GM12878 (cell line): Measurements from ENCODE around the gene MALRD1. TPM values are rescaled to one million over a fixed set of nuclear protein-coding genes. Genes with fewer than 3 reads are reported as not detected.

Source experiments
- ATAC-seq: fragments of 200-7000 bp; cut with Tn5 transposase; 3 replicates; pipeline ENCODE4 v1.9.1; 2020; ENCODE audit warnings: mild to moderate bottlenecking, moderate library complexity
- BruUV-seq: library from RNA; stranded (reverse); fragments of 400-500 nt; replicated peaks from 2 replicates; lab custom pipeline; 2021; lab: Mats Ljungman, UMichigan
- CTCF ChIA-PET: fragments of 300-600 bp; sonication (Branson Sonifier 250); formaldehyde crosslinking; extraction: SDS; loops from one replicate; lab custom pipeline; 2021; ENCODE audit warnings: inconsistent platforms; lab: Yijun Ruan, JAX
- POLR2A ChIA-PET: fragments of 350-600 bp; formaldehyde crosslinking; extraction: SDS; loops from one replicate; lab custom pipeline; 2021; ENCODE audit warnings: inconsistent platforms; lab: Charles Lee
- RAD21 ChIA-PET: fragments of 300-600 bp; sonication (Branson Sonifier 250); formaldehyde crosslinking; loops from one replicate; lab custom pipeline; 2023; ENCODE audit warnings: antibody characterized with exemption; ENCODE audit not compliant: unreplicated experiment; lab: Charles Lee
- SMC1A ChIA-PET: fragments of 300-600 bp; sonication (Branson Sonifier 250); formaldehyde crosslinking; loops from one replicate; lab custom pipeline; 2023; ENCODE audit not compliant: unreplicated experiment, uncharacterized antibody; lab: Charles Lee
- DNase-seq: peaks from one replicate; pipeline ENCODE4 v3.0.0-alpha.2; 2011; ENCODE audit warnings: low read depth, low spot score
- FAIRE-seq: peaks from 3 replicates; lab custom pipeline; 2011; peaks lifted over from hg19 to GRCh38; lab: Jason Lieb, UNC
- H2AFZ ChIP-seq: 2 replicates; pipeline ENCODE4 v1.6.0; 2011; ENCODE audit warnings: low read depth, low read length, control low read depth; ENCODE audit not compliant: control insufficient read depth
- H3K27ac ChIP-seq: 2 replicates; pipeline ENCODE4 v1.5.1; 2011; ENCODE audit warnings: control low read depth; ENCODE audit not compliant: control insufficient read depth, insufficient read depth
- H3K27me3 ChIP-seq, 2 experiments: replicated peaks in 1 of 2; 2 replicates each; pipeline versions ENCODE4 v1.6.0 to v1.6.1; 2011; ENCODE audit warnings: low read length in 1 of 2; ENCODE audit not compliant: control insufficient read depth in 2 of 2, insufficient read depth in 2 of 2
- H3K36me3 ChIP-seq, 2 experiments: 2 replicates each; pipeline ENCODE4 v1.5.1; 2011; ENCODE audit warnings: low read length in 1 of 2; ENCODE audit not compliant: control insufficient read depth in 2 of 2, insufficient read depth in 2 of 2
- H3K4me1 ChIP-seq: 2 replicates; pipeline ENCODE4 v1.6.1; 2011; ENCODE audit warnings: mild to moderate bottlenecking, low read length, moderate library complexity, mixed read lengths; ENCODE audit not compliant: control insufficient read depth, insufficient read depth
- H3K4me2 ChIP-seq: 2 replicates; pipeline ENCODE4 v1.6.0; 2011; ENCODE audit warnings: control low read depth; ENCODE audit not compliant: control insufficient read depth, insufficient read depth
- H3K4me3 ChIP-seq: fragments of 200-600 bp; sonication (generic); 2 replicates; pipeline ENCODE4 v1.5.1; 2016
- H3K79me2 ChIP-seq: 2 replicates; pipeline ENCODE4 v1.6.0; 2011; ENCODE audit warnings: low read length; ENCODE audit not compliant: control insufficient read depth, insufficient read depth
- H3K9ac ChIP-seq: 2 replicates; pipeline ENCODE4 v1.8.0; 2011; ENCODE audit warnings: low read length, control low read depth, mixed read lengths; ENCODE audit not compliant: control insufficient read depth, insufficient read depth
- H3K9me3 ChIP-seq: replicated peaks from 3 replicates; pipeline ENCODE4 v1.5.1; 2011; ENCODE audit warnings: mild to moderate bottlenecking, low read length; ENCODE audit not compliant: control insufficient read depth, insufficient read depth
- H4K20me1 ChIP-seq: 2 replicates; pipeline ENCODE4 v1.6.0; 2011; ENCODE audit not compliant: control insufficient read depth, insufficient read depth
- EED ChIP-seq: sonication (generic); IDR thresholded peaks from 2 replicates; pipeline ENCODE4 v1.6.1; 2016; ENCODE audit warnings: antibody characterized with exemption, low read depth
- FOXM1 ChIP-seq: IDR thresholded peaks from 2 replicates; pipeline ENCODE4 v1.6.1; 2012; ENCODE audit warnings: low read depth, mild to moderate bottlenecking, inconsistent platforms, low read length, moderate library complexity
- HCFC1 ChIP-seq: fragments of 150-350 bp; IDR thresholded peaks from 2 replicates; pipeline ENCODE4 v1.6.1; 2014; ENCODE audit warnings: low read length
- IRF5 ChIP-seq: fragments of 450-650 bp; IDR thresholded peaks from 2 replicates; pipeline ENCODE4 v1.6.1; 2017; ENCODE audit warnings: borderline replicate concordance
- NBN ChIP-seq: fragments of 450-650 bp; IDR thresholded peaks from 2 replicates; pipeline ENCODE4 v1.6.1; 2016
- NFIC ChIP-seq: IDR thresholded peaks from 2 replicates; pipeline ENCODE4 v1.6.1; 2012; ENCODE audit warnings: low read depth, mild to moderate bottlenecking, inconsistent platforms, low read length, moderate library complexity
- NR2C2 ChIP-seq: IDR thresholded peaks from 2 replicates; pipeline ENCODE4 v1.6.1; 2011; ENCODE audit warnings: borderline replicate concordance, low read depth; ENCODE audit not compliant: control insufficient read depth, insufficient read length
- PML ChIP-seq: IDR thresholded peaks from 2 replicates; pipeline ENCODE4 v1.6.1; 2012; ENCODE audit warnings: low read length, inconsistent platforms
- SIX5 ChIP-seq: IDR thresholded peaks from 2 replicates; pipeline ENCODE4 v1.6.1; 2011; ENCODE audit warnings: mild to moderate bottlenecking, low read depth, low read length, moderate library complexity; ENCODE audit not compliant: severe bottlenecking
- SMC3 ChIP-seq: IDR thresholded peaks from 2 replicates; pipeline ENCODE4 v1.6.1; 2011; ENCODE audit warnings: low read length, improper control_type of control experiment, borderline replicate concordance
- USF2 ChIP-seq: IDR thresholded peaks from 2 replicates; pipeline ENCODE4 v1.6.1; 2011; ENCODE audit warnings: low read depth, low read length, improper control_type of control experiment, borderline replicate concordance
- WGBS: methylation state at CpG from one replicate; pipeline ENCODE4 v1.1.6; 2016; ENCODE audit warnings: low lambda C conversion rate; ENCODE audit not compliant: insufficient replicate concordance, insufficient coverage; ENCODE audit errors: missing lambda C conversion rate; 5-methylcytosine and 5-hydroxymethylcytosine counted together
- in situ Hi-C: fragments of 300-500 bp; cut with MboI; formaldehyde crosslinking; loops from 9 replicates; pipeline ENCODE4 v1.14.3; 2018; ENCODE audit warnings: mixed read lengths
- intact Hi-C: fragments of 100-400 bp; cut with micrococcal nuclease; formaldehyde crosslinking; loops from one replicate; pipeline ENCODE4 v1.14.2; 2022; ENCODE audit not compliant: unreplicated experiment
- polyA plus RNA-seq, 11 experiments: library from polyadenylated mRNA; depleted of rRNA in 4 of 11; unstranded in 6 of 11; stranded (reverse) in 5 of 11; fragments of >200 nt; fragmentation: Nextera tagmentation in 4 of 11; fragmentation: Illumina TruSeq in 1 of 11; extraction: Ambion mirVana in 4 of 11; extraction: Trizol in 1 of 11; gene quantifications; 1 replicate in 1 of 11; 2 replicates in 10 of 11; pipeline versions ENCODE4 v1.2.1 to v1.2.3, GENCODE V29; 2011 to 2016; ENCODE audit warnings: inconsistent platforms in 2 of 11, missing spikeins in 2 of 11, low read depth in 1 of 11
- total RNA-seq, 4 experiments: library from RNA; depleted of rRNA in 3 of 4; stranded (reverse); fragments of >200 nt in 3 of 4; fragmentation: Illumina TruSeq in 1 of 4; extraction: Trizol in 1 of 4; gene quantifications; 2 replicates each; pipeline versions ENCODE4 v1.2.1 to v1.2.3, GENCODE V29; 2013 to 2021
- TF ChIP-seq, protein P1 (sequence below): fragments of 450-650 bp; IDR thresholded peaks from 2 replicates; pipeline ENCODE4 v1.6.1; 2018; ENCODE audit warnings: borderline replicate concordance, mild to moderate bottlenecking; ENCODE audit not compliant: partially characterized antibody
- TF ChIP-seq, protein P2 (sequence below): IDR thresholded peaks from 2 replicates; pipeline ENCODE4 v1.6.1; 2012; ENCODE audit warnings: improper control_type of control experiment, low read depth, low read length; ENCODE audit not compliant: insufficient replicate concordance

The MALRD1 gene
- total and polyA plus RNA-seq, 10 of the 15 experiments (the other 5 are each of a cell fraction or from before 2014, with no cell fraction given): 0.12 to 6.6 (median 0.26) TPM; not detected in 2

DNA sequence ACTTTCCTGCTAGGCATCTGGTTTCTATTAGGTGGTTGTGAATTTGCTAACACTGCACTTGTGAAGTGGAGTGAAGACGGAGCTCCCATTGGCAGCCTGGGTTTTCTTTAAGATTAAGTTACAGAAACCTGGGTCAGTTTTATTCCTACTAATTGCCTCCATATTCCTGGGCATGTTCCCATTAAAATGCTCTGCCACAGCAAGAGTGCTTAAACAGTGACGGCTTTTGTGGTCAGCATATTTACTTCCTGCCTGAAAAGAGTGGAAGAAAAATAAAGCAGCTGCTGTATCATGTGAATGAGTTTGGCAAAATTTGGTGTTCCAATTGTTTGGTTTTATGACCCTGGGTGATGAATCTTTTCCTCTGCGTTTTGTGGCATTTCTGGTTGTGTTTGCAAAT is 670.7 kb downstream of the MALRD1 start:
- H3K27me3 ChIP-seq: no peaks in the 10 kb centered on the region
- H4K20me1 ChIP-seq: no peaks in the 10 kb centered on the region
- H3K36me3 ChIP-seq: no peaks in the 10 kb centered on the region
- H3K9me3 ChIP-seq: no peaks in the 10 kb centered on the region
- H3K4me3 ChIP-seq: no peak overlapping the region
- SMC1A ChIA-PET: no interaction called here
- no peak for FAIRE-seq
- H3K27ac ChIP-seq: no peak overlapping the region
- RAD21 ChIA-PET: interaction anchor here (0.7 kb wide), 1 partner anchor 301 kb away, joined by 3 read pairs; no protein-coding TSS in a partner anchor
- H3K79me2 ChIP-seq: no peaks in the 10 kb centered on the region
- in situ Hi-C loops: no loop called here
- ATAC-seq: no peak
- CTCF ChIA-PET: no interaction called here
- H2AFZ ChIP-seq: no peak overlapping the region
- DNase-seq: no peak
- POLR2A ChIA-PET: no interaction called here
- 0% methylated on average over 3 of the region's 3 CpGs for WGBS
- no TSS peak for BruUV-seq
- H3K9ac ChIP-seq: no peak overlapping the region
- no peaks in the 10 kb centered on the region for H3K4me1 ChIP-seq
- no peak overlapping the region for H3K4me2 ChIP-seq
- intact Hi-C loops: no loop called here
- TF ChIP-seq FOXM1 (no peak), SIX5 (no peak), EED (no peak), PML (no peak), NR2C2 (no peak), SMC3 (no peak), NFIC (no peak), NBN (no peak), USF2 (no peak), HCFC1 (no peak), IRF5 (no peak)
- TF ChIP-seq, protein P1, sequence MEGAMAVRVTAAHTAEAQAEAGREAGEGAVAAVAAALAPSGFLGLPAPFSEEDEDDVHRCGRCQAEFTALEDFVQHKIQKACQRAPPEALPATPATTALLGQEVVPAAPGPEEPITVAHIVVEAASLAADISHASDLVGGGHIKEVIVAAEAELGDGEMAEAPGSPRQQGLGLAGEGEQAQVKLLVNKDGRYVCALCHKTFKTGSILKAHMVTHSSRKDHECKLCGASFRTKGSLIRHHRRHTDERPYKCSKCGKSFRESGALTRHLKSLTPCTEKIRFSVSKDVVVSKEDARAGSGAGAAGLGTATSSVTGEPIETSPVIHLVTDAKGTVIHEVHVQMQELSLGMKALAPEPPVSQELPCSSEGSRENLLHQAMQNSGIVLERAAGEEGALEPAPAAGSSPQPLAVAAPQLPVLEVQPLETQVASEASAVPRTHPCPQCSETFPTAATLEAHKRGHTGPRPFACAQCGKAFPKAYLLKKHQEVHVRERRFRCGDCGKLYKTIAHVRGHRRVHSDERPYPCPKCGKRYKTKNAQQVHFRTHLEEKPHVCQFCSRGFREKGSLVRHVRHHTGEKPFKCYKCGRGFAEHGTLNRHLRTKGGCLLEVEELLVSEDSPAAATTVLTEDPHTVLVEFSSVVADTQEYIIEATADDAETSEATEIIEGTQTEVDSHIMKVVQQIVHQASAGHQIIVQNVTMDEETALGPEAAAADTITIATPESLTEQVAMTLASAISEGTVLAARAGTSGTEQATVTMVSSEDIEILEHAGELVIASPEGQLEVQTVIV: no peak
- TF ChIP-seq, protein P2, sequence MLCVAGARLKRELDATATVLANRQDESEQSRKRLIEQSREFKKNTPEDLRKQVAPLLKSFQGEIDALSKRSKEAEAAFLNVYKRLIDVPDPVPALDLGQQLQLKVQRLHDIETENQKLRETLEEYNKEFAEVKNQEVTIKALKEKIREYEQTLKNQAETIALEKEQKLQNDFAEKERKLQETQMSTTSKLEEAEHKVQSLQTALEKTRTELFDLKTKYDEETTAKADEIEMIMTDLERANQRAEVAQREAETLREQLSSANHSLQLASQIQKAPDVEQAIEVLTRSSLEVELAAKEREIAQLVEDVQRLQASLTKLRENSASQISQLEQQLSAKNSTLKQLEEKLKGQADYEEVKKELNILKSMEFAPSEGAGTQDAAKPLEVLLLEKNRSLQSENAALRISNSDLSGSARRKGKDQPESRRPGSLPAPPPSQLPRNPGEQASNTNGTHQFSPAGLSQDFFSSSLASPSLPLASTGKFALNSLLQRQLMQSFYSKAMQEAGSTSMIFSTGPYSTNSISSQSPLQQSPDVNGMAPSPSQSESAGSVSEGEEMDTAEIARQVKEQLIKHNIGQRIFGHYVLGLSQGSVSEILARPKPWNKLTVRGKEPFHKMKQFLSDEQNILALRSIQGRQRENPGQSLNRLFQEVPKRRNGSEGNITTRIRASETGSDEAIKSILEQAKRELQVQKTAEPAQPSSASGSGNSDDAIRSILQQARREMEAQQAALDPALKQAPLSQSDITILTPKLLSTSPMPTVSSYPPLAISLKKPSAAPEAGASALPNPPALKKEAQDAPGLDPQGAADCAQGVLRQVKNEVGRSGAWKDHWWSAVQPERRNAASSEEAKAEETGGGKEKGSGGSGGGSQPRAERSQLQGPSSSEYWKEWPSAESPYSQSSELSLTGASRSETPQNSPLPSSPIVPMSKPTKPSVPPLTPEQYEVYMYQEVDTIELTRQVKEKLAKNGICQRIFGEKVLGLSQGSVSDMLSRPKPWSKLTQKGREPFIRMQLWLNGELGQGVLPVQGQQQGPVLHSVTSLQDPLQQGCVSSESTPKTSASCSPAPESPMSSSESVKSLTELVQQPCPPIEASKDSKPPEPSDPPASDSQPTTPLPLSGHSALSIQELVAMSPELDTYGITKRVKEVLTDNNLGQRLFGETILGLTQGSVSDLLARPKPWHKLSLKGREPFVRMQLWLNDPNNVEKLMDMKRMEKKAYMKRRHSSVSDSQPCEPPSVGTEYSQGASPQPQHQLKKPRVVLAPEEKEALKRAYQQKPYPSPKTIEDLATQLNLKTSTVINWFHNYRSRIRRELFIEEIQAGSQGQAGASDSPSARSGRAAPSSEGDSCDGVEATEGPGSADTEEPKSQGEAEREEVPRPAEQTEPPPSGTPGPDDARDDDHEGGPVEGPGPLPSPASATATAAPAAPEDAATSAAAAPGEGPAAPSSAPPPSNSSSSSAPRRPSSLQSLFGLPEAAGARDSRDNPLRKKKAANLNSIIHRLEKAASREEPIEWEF: no peak
